HG02973 (cell line): ENCODE results near the gene KDM6A.
"Not testable (repeated sequence)": the region's sequence is repeated elsewhere in the genome, so short reads cannot be mapped to it uniquely, and the experiment has no call there.

Source experiments
- ATAC-seq: cut with Tn5 transposase; IDR thresholded peaks from one replicate; pipeline ENCODE4 v1.9.1; 2021; ENCODE audit warnings: moderate library complexity; ENCODE audit not compliant: unreplicated experiment

The KDM6A gene

GRCh38 chrX:45003085-45003484 is 130.1 kb downstream of the KDM6A start:
- no peak for ATAC-seq

GRCh38 chrX:45006002-45006800 is 133.2 kb downstream of the KDM6A start:
- no peak for ATAC-seq

GRCh38 chrX:45007598-45007997 is 134.6 kb downstream of the KDM6A start:
- no peak for ATAC-seq

- ATAC-seq = no peak
Observed at GRCh38 chrX:45009371-45010000, 136.5 kb downstream of the KDM6A start.

- ATAC-seq = no peak
Observed at GRCh38 chrX:45011131-45011530, 138.1 kb downstream of the KDM6A start.

- ATAC-seq = no peak
Observed at GRCh38 chrX:45011597-45011996, 138.6 kb downstream of the KDM6A start.

- ATAC-seq = no peak
Observed at GRCh38 chrX:45017946-45018345, 145.0 kb downstream of the KDM6A start.

GRCh38 chrX:45022150-45022549 is 149.2 kb downstream of the KDM6A start:
- no peak for ATAC-seq

GRCh38 chrX:45024501-45024900 is 151.5 kb downstream of the KDM6A start:
- no peak for ATAC-seq

- no peak for ATAC-seq
Observed at GRCh38 chrX:45026036-45026435, 153.0 kb downstream of the KDM6A start.

GRCh38 chrX:45031830-45032378 is 158.9 kb downstream of the KDM6A start:
- ATAC-seq = no peak

- no peak for ATAC-seq
Observed at GRCh38 chrX:45035071-45035470, 162.1 kb downstream of the KDM6A start.

- no peak for ATAC-seq
Observed at GRCh38 chrX:45036161-45036560, 163.2 kb downstream of the KDM6A start.

- not testable (repeated sequence) for ATAC-seq
Observed at GRCh38 chrX:45040137-45040536, 167.1 kb downstream of the KDM6A start.

GRCh38 chrX:45046417-45046816 is 173.4 kb downstream of the KDM6A start:
- no peak for ATAC-seq

GRCh38 chrX:45050558-45050957 is 177.6 kb downstream of the KDM6A start:
- ATAC-seq = peak; percentile 63

- no peak for ATAC-seq
Observed at GRCh38 chrX:45056428-45057145, 183.6 kb downstream of the KDM6A start.

- not testable (repeated sequence) for ATAC-seq
Observed at GRCh38 chrX:45059906-45060305, 186.9 kb downstream of the KDM6A start.

- ATAC-seq = no peak
Observed at GRCh38 chrX:45063319-45064095, 190.5 kb downstream of the KDM6A start.

- ATAC-seq = no peak
Observed at GRCh38 chrX:45068569-45068968, 195.6 kb downstream of the KDM6A start.
